Measurements from ENCODE around the gene PTPRU.
"Not testable (repeated sequence)": the region's sequence is repeated elsewhere in the genome, so short reads cannot be mapped to it uniquely, and the experiment has no call there.

Gene PTPRU

GRCh38 chr1:29312469-29313461 is 76.4 kb downstream of the PTPRU start:
- ChIA-PET CTCF (interaction anchor here (1.1 kb wide), 1 partner anchor 69 kb away, joined by 4 read pairs; no protein-coding TSS in a partner anchor), POLR2A (no interaction called here)
- DNase-seq (ENCODE audit: low read depth, low spot score) = no peak
- no peak overlapping the region for H3K4me3 ChIP-seq (ENCODE audit: low read depth, low read length)
- TF ChIP-seq CTCF (IDR thresholded peaks at IDR 0.05; ENCODE audit: insufficient read depth, low read length, missing control alignments) = no peak

- DNase-seq (ENCODE audit: low read depth, low spot score); CTCF ChIA-PET; POLR2A ChIA-PET; H3K4me3 ChIP-seq (ENCODE audit: low read depth, low read length): not testable (repeated sequence)
Measured at GRCh38 chr1:29314685-29315084, 78.4 kb downstream of the PTPRU start.

- ChIA-PET POLR2A (no interaction called here), CTCF (no interaction called here)
- no peak overlapping the region for H3K4me3 ChIP-seq (ENCODE audit: low read depth, low read length)
- no peak for DNase-seq (ENCODE audit: low read depth, low spot score)
- no peak for TF ChIP-seq CTCF (IDR thresholded peaks at IDR 0.05; ENCODE audit: insufficient read depth, low read length, missing control alignments)
Measured at GRCh38 chr1:29315262-29315661, 78.9 kb downstream of the PTPRU start.

GRCh38 chr1:29315876-29316275 is 79.6 kb downstream of the PTPRU start:
- no peak for DNase-seq (ENCODE audit: low read depth, low spot score)
- ChIA-PET CTCF (interaction anchor here (0.9 kb wide), 1 partner anchor 9 kb away, joined by 3 read pairs; no protein-coding TSS in a partner anchor), POLR2A (no interaction called here)
- H3K4me3 ChIP-seq (ENCODE audit: low read depth, low read length) = no peak overlapping the region
- TF ChIP-seq CTCF (IDR thresholded peaks at IDR 0.05; ENCODE audit: insufficient read depth, low read length, missing control alignments) = no peak

- H3K4me3 ChIP-seq (ENCODE audit: low read depth, low read length) = no peak overlapping the region
- DNase-seq (ENCODE audit: low read depth, low spot score) = no peak
- TF ChIP-seq CTCF (IDR thresholded peaks at IDR 0.05; ENCODE audit: insufficient read depth, low read length, missing control alignments) = no peak
- POLR2A ChIA-PET = no interaction called here
- CTCF ChIA-PET = no interaction called here
Measured at GRCh38 chr1:29317063-29317915, 81.0 kb downstream of the PTPRU start.

- POLR2A ChIA-PET = no interaction called here
- no peak for TF ChIP-seq CTCF (IDR thresholded peaks at IDR 0.05; ENCODE audit: insufficient read depth, low read length, missing control alignments)
- H3K4me3 ChIP-seq (ENCODE audit: low read depth, low read length) = no peak overlapping the region
- CTCF ChIA-PET = no interaction called here
- no peak for DNase-seq (ENCODE audit: low read depth, low spot score)
Measured at GRCh38 chr1:29317916-29318530, 81.7 kb downstream of the PTPRU start.
